Stimulated activated naive CD8-positive, alpha-beta T cell treated with anti-CD3 and anti-CD28 coated beads, Interleukin-15, Interleukin-2, amounts not matched to agents 100 ng/mL and 50 ng/mL, for 24 hours (primary cell): ENCODE measurements around the gene SUSD3.

ENCODE experiments used
- H3K27ac Mint-ChIP-seq: one replicate; pipeline ENCODE4 v1.8.0; 2021; ENCODE audit warnings: mild to moderate bottlenecking, mixed read lengths
- H3K27me3 Mint-ChIP-seq: one replicate; pipeline ENCODE4 v1.8.0; 2021; ENCODE audit warnings: mixed read lengths
- H3K36me3 Mint-ChIP-seq: one replicate; pipeline ENCODE4 v1.8.0; 2021; ENCODE audit warnings: low read depth, mixed read lengths
- H3K4me1 Mint-ChIP-seq: one replicate; pipeline ENCODE4 v1.8.0; 2021; ENCODE audit warnings: low read depth, mixed read lengths
- H3K4me3 Mint-ChIP-seq: one replicate; pipeline ENCODE4 v1.8.0; 2021; ENCODE audit warnings: mild to moderate bottlenecking, mixed read lengths
- H3K9me3 Mint-ChIP-seq: one replicate; pipeline ENCODE4 v1.8.0; 2021; ENCODE audit warnings: mixed read lengths

SUSD3 gene

GRCh38 chr9:93129286-93129685 lies 70.8 kb downstream of the SUSD3 start:
- Mint-ChIP-seq H3K9me3 (no peaks in the 10 kb centered on the region), H3K4me3 (no peak overlapping the region), H3K4me1 (peaks cover 67% of the 10 kb centered on the region), H3K27me3 (no peaks in the 10 kb centered on the region), H3K27ac (no peak overlapping the region), H3K36me3 (peaks cover 24% of the 10 kb centered on the region)

GRCh38 chr9:93129691-93130500 lies 71.4 kb downstream of the SUSD3 start:
- peaks cover 70% of the 10 kb centered on the region for H3K4me1 Mint-ChIP-seq
- no peak overlapping the region for H3K4me3 Mint-ChIP-seq
- H3K36me3 Mint-ChIP-seq: peaks cover 18% of the 10 kb centered on the region
- no peaks in the 10 kb centered on the region for H3K27me3 Mint-ChIP-seq
- no peaks in the 10 kb centered on the region for H3K9me3 Mint-ChIP-seq
- peak overlapping the region; percentile 80 for H3K27ac Mint-ChIP-seq

- Mint-ChIP-seq H3K9me3 (no peaks in the 10 kb centered on the region), H3K36me3 (peaks cover 12% of the 10 kb centered on the region), H3K4me1 (peaks cover 74% of the 10 kb centered on the region), H3K27me3 (no peaks in the 10 kb centered on the region), H3K4me3 (peak overlapping the region; percentile 91), H3K27ac (peak overlapping the region; percentile 80)
These were observed 72.5 kb downstream of the SUSD3 start for GRCh38 chr9:93130861-93131481.

GRCh38 chr9:93131599-93132286 lies 73.2 kb downstream of the SUSD3 start:
- H3K4me1 Mint-ChIP-seq: peaks cover 74% of the 10 kb centered on the region
- peaks cover 8% of the 10 kb centered on the region for H3K36me3 Mint-ChIP-seq

GRCh38 chr9:93132287-93132927 lies 73.9 kb downstream of the SUSD3 start:
- H3K27ac Mint-ChIP-seq: peak overlapping the region; percentile 90
- H3K4me1 Mint-ChIP-seq: peaks cover 69% of the 10 kb centered on the region
- peaks cover 8% of the 10 kb centered on the region for H3K36me3 Mint-ChIP-seq
- H3K4me3 Mint-ChIP-seq: peak overlapping the region; percentile 91
- H3K9me3 Mint-ChIP-seq: no peaks in the 10 kb centered on the region
- H3K27me3 Mint-ChIP-seq: no peaks in the 10 kb centered on the region

More at GRCh38 chr9:93131599-93132286, 73.2 kb downstream of the SUSD3 start:
- no peaks in the 10 kb centered on the region for H3K27me3 Mint-ChIP-seq
- peak overlapping the region; percentile 91 for H3K4me3 Mint-ChIP-seq
- H3K9me3 Mint-ChIP-seq: no peaks in the 10 kb centered on the region
- H3K27ac Mint-ChIP-seq: peak overlapping the region; percentile 90

GRCh38 chr9:93132946-93133680 lies 74.6 kb downstream of the SUSD3 start:
- Mint-ChIP-seq H3K9me3 (no peaks in the 10 kb centered on the region), H3K27ac (peak overlapping the region; percentile 90), H3K4me1 (peaks cover 68% of the 10 kb centered on the region), H3K27me3 (no peaks in the 10 kb centered on the region), H3K4me3 (peak overlapping the region; percentile 91), H3K36me3 (peaks cover 8% of the 10 kb centered on the region)

GRCh38 chr9:93133681-93134014 lies 75.1 kb downstream of the SUSD3 start:
- Mint-ChIP-seq H3K27me3 (no peaks in the 10 kb centered on the region), H3K4me3 (peak overlapping the region; percentile 91), H3K9me3 (no peaks in the 10 kb centered on the region), H3K27ac (peak overlapping the region; percentile 90), H3K4me1 (peaks cover 68% of the 10 kb centered on the region), H3K36me3 (peaks cover 8% of the 10 kb centered on the region)

GRCh38 chr9:93134015-93134739 lies 75.7 kb downstream of the SUSD3 start, which contains the start of gene NINJ1:
Gene NINJ1, minus strand, starts transcription at chr9:93134251. Its CDS starts 34 bp downstream, at chr9:93134217.
- peaks cover 8% of the 10 kb centered on the region for H3K36me3 Mint-ChIP-seq
- H3K9me3 Mint-ChIP-seq: no peaks in the 10 kb centered on the region
- no peaks in the 10 kb centered on the region for H3K27me3 Mint-ChIP-seq
- H3K4me3 Mint-ChIP-seq: peak within 1 kb of the TSS; percentile 91
- peak within 1 kb of the TSS; percentile 90 for H3K27ac Mint-ChIP-seq
- H3K4me1 Mint-ChIP-seq: peaks cover 65% of the 10 kb centered on the region
